Testis (tissue), 2 donors: Measurements from ENCODE around the gene CELA2A.

Source experiments
- POLR2A ChIP-seq: fragments of 450-650 bp; IDR thresholded peaks from one replicate; pipeline ENCODE4 v1.6.1; 2017; ENCODE audit warnings: antibody characterized with exemption, mild to moderate bottlenecking, moderate library complexity
- TF ChIP-seq, protein P1 (sequence below), 3 experiments: fragments of 450-650 bp in 2 of 3; fragments of 200-600 bp in 1 of 3; sonication (generic) in 1 of 3; IDR thresholded peaks; one replicate each; pipeline ENCODE4 v1.5.1; 2016 to 2019; ENCODE audit warnings: antibody characterized with exemption in 3 of 3, mild to moderate bottlenecking in 2 of 3, moderate library complexity in 1 of 3

DNA sequence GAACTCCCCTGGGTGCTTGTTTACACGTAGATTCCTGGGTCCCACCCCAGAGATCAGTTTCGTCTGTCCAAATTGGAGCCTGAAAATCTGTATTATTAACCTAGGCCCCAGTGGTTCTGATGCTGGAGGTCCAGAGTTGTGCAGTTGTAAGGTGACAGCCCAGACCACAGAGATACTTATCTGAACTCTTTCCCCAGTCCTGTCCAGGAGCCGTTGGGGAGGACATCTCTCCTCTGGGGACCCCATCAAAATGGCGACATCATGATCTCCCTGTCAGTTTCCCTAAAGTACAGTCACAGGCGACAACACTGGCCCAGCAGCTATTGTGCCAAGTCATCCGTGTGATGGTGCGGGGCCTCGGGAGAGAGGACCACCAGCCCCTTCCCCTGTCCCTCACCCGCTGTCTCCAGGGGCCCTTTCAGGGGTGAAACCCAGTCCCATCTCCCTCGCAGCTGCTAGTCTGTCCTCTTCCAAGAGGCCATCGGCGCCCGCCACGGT is 47.6 kb upstream of the CELA2A start:
- no peak for TF ChIP-seq POLR2A
- TF ChIP-seq, protein P1, sequence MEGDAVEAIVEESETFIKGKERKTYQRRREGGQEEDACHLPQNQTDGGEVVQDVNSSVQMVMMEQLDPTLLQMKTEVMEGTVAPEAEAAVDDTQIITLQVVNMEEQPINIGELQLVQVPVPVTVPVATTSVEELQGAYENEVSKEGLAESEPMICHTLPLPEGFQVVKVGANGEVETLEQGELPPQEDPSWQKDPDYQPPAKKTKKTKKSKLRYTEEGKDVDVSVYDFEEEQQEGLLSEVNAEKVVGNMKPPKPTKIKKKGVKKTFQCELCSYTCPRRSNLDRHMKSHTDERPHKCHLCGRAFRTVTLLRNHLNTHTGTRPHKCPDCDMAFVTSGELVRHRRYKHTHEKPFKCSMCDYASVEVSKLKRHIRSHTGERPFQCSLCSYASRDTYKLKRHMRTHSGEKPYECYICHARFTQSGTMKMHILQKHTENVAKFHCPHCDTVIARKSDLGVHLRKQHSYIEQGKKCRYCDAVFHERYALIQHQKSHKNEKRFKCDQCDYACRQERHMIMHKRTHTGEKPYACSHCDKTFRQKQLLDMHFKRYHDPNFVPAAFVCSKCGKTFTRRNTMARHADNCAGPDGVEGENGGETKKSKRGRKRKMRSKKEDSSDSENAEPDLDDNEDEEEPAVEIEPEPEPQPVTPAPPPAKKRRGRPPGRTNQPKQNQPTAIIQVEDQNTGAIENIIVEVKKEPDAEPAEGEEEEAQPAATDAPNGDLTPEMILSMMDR (IDR thresholded peaks at IDR 0.05): no peak
